Measurements from ENCODE around the gene CCDC187. TPM values are rescaled to one million over a fixed set of nuclear protein-coding genes. Genes with fewer than 3 reads are reported as not detected.

The CCDC187 gene
- total RNA-seq, 1 experiment from 2014 or later, result not detected

DNA sequence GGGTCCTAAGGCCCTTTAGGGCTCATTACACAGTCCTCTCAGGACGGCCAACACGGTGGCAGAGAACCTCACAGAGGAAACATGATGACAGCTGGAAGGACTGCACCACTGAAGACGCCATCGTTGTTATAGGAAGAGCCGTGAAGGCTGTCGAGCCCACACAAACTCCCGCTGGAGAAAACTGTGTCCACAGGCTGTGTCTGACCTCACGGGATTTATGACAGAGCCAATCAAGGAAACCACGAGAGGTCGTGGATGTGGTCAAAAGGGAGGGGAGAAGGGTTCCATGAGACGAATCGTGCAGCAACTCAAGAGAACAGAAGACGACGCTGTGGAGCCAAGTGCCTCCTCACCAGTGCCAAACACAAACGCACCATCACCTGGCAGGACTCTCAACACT is 70.5 kb downstream of the CCDC187 start:
- peak overlapping the region; percentile 9; the same call in 1 of the 2 replicates for H3K27ac ChIP-seq
- no peaks in the 10 kb centered on the region for H3K27me3 ChIP-seq
- H3K9me3 ChIP-seq (replicated peaks), result no peaks in the 10 kb centered on the region
- peaks cover 22% of the 10 kb centered on the region for H3K36me3 ChIP-seq
- no peak overlapping the region for H3K4me3 ChIP-seq
- H3K4me1 ChIP-seq, result peaks cover 21% of the 10 kb centered on the region
- peak in 1 of 2 experiments; percentile 52 for DNase-seq

- Histone ChIP-seq H3K4me3 (no peak overlapping the region), H3K36me3 (peaks cover 24% of the 10 kb centered on the region)
Observed at GRCh38 chr9:136232969-136233368, 70.9 kb downstream of the CCDC187 start.

DNA sequence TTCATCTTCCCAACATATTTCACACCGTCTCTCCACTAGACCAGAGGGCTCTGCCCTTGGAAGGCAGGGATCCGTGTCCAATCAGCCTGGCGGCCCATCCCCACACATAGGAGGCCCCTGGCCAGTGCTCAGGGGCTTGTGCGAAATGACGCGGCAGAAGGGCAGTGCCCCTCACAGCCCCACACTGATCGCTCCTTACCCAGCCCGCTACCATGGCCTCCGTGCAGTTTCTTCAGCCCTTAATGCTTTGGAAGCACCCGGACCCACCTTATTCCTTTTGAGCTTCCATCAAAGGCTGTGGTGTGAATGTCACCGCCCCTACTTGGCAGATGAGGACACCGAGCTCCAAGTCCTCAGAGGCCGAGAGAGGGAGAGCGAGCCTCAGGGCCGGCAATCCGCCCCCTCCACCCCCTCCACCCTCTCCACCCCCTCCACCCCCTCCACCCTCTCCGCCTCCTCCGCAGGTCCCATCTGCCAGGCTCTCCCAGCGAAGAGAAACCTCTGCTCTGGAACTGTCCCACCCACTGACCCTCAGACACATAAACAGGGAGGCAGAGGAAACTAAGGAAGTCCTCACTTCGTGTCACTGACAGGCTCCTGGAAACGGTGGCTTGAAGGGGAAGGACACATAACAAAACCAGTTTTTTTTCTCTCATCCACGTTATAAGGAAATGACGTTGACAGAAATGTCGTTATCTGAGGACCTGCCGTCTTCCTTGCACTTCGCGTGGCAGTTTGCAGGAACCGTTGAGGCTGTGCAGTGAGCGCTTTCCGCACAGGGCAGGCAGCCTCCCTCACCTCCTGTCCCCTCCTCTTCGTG is 72.2 kb downstream of the CCDC187 start:
- Histone ChIP-seq H3K4me3 (no peak overlapping the region), H3K27ac (no peak overlapping the region), H3K4me1 (peaks cover 14% of the 10 kb centered on the region), H3K36me3 (peaks cover 24% of the 10 kb centered on the region), H3K9me3 (replicated peaks) (no peaks in the 10 kb centered on the region), H3K27me3 (no peaks in the 10 kb centered on the region)
- no peak for DNase-seq

More at GRCh38 chr9:136232969-136233368, 70.9 kb downstream of the CCDC187 start:
- peak; percentile 56 to 71 for DNase-seq
- Histone ChIP-seq H3K27me3 (no peaks in the 10 kb centered on the region), H3K27ac (peak overlapping the region; percentile 9; the same call in 1 of the 2 replicates), H3K9me3 (replicated peaks) (no peaks in the 10 kb centered on the region), H3K4me1 (peaks cover 17% of the 10 kb centered on the region)

GRCh38 chr9:136230773-136231172 is 73.1 kb downstream of the CCDC187 start:
- DNase-seq, result no peak
- H3K4me1 ChIP-seq, result peaks cover 14% of the 10 kb centered on the region
- H3K27me3 ChIP-seq, result no peaks in the 10 kb centered on the region
- no peak overlapping the region for H3K27ac ChIP-seq
- H3K9me3 ChIP-seq (replicated peaks), result no peaks in the 10 kb centered on the region
- H3K36me3 ChIP-seq, result peaks cover 26% of the 10 kb centered on the region
- H3K4me3 ChIP-seq, result no peak overlapping the region

DNA sequence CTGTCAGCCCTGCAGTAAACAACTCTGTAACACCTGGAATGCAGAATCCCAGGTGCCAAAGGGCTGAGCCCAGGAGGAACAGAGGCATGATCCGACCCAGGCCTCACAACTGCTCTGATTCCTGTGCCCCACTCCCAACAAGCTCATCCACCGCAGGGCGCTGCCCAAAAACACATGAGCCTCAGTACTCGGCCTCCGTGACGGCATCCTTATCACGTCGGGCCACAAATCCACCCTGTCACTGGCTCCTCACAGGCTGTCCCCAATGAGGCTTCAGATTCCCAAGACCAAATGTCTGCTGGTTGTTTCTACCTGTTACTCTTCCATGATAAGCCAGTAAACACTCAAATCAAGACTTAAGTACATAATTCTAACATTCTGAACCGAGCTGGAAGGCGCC is 73.5 kb downstream of the CCDC187 start:
- Histone ChIP-seq H3K36me3 (peaks cover 22% of the 10 kb centered on the region), H3K27me3 (no peaks in the 10 kb centered on the region), H3K4me1 (peaks cover 14% of the 10 kb centered on the region), H3K4me3 (no peak overlapping the region), H3K9me3 (replicated peaks) (no peaks in the 10 kb centered on the region), H3K27ac (no peak overlapping the region)
- no peak for DNase-seq

GRCh38 chr9:136229096-136230065 is 74.5 kb downstream of the CCDC187 start:
- no peaks in the 10 kb centered on the region for H3K27me3 ChIP-seq
- H3K9me3 ChIP-seq (replicated peaks), result no peaks in the 10 kb centered on the region
- no peak for DNase-seq
- H3K27ac ChIP-seq, result no peak overlapping the region
- H3K36me3 ChIP-seq, result peaks cover 18% of the 10 kb centered on the region
- H3K4me1 ChIP-seq, result peaks cover 14% of the 10 kb centered on the region
- no peak overlapping the region for H3K4me3 ChIP-seq

DNA sequence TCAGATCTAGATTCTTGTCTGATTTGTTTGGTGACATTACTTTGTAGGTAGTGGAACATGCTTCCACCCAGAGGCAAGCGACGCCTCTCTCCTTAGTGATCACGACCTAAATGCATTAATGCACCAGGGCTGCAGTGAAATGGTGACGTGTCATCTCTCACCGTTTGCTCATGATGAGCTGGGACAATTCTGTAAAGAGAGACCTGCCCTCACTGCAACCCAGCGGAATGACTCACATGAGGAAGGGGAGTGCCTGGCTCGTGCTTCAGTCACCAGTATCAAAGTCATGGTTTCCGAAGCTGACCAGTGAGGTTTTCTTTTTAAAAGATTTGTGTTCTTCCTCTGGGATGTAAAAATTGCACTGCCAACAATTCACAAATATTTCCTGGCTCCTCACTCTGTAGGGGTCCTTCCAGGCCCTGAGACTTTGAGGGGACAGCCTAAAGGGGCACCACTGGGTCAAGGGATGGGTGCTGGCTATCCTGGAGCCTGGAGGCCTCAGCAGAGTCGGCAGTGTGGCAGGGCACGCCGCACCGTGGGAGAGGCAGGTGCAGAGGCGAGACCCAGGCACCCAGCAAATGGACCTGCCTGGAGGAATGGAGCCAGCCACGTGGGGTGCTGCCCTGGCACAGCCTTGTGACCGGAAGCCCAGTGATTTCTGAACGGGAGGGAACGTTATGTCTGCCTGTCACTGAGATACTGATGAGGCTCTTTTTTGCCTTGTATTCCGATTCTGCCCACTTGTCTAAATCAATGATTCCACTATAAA is 75.6 kb downstream of the CCDC187 start:
- H3K27me3 ChIP-seq, result no peaks in the 10 kb centered on the region
- H3K4me3 ChIP-seq, result no peak overlapping the region
- peaks cover 5% of the 10 kb centered on the region for H3K4me1 ChIP-seq
- peaks cover 22% of the 10 kb centered on the region for H3K36me3 ChIP-seq
- no peak for DNase-seq
- H3K27ac ChIP-seq, result no peak overlapping the region
- H3K9me3 ChIP-seq (replicated peaks), result no peaks in the 10 kb centered on the region

GRCh38 chr9:136226680-136227407 is 77.0 kb downstream of the CCDC187 start:
- no peak overlapping the region for H3K27ac ChIP-seq
- H3K9me3 ChIP-seq (replicated peaks), result no peaks in the 10 kb centered on the region
- H3K4me1 ChIP-seq, result no peaks in the 10 kb centered on the region; the same call in 1 of the 2 replicates
- DNase-seq, result no peak
- H3K4me3 ChIP-seq, result no peak overlapping the region
- peaks cover 26% of the 10 kb centered on the region for H3K36me3 ChIP-seq
- H3K27me3 ChIP-seq, result no peaks in the 10 kb centered on the region

DNA sequence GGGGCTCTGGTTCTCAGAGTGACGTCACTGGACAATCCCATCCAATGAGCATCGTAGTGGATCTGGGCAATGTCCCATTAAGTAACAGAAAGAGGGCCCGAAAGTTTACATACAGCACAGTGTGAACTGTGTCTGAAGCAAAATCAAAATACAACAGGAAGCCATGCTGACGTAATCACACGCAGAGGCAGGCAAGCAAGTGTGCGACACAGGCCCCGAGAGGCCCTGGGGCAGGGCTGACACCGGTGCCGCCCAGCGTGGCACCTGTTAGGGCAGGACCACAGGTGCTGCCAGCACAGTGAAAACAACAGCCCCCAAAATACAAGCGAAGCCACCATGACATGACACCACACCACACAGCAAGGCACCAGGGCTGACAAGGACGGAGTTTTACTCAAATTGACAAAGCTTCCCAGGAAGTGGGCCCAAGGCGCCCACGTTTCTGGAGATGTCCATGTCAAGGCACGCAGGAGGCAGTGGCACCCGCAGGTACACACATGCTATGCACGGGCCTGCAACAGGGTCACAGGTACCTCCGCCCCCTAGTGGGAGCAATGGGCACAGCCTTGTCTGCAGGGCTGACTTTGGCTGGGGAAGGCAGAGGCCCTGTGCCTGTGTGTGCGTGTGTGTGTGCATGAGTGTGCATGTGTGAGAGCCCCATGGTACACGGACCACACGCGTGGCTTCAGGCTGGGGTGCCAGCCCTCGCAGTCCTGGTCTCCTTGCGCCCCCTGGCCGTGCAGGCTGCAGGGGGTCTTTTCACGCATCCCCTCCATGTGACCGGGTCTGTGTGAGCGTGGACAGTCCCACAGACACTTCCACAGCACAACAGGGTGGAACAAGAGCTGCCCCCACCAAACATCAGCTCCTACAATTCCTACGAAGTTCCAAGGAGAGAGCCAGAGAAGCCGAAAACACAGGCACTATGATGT is 77.9 kb downstream of the CCDC187 start:
- no peaks in the 10 kb centered on the region for H3K27me3 ChIP-seq
- H3K9me3 ChIP-seq (replicated peaks), result no peaks in the 10 kb centered on the region
- no peak overlapping the region for H3K27ac ChIP-seq
- H3K4me3 ChIP-seq, result no peak overlapping the region
- peaks cover 22% of the 10 kb centered on the region for H3K36me3 ChIP-seq
- peak; percentile 62 to 66 for DNase-seq
- H3K4me1 ChIP-seq, result no peaks in the 10 kb centered on the region; the same call in 1 of the 2 replicates

DNA sequence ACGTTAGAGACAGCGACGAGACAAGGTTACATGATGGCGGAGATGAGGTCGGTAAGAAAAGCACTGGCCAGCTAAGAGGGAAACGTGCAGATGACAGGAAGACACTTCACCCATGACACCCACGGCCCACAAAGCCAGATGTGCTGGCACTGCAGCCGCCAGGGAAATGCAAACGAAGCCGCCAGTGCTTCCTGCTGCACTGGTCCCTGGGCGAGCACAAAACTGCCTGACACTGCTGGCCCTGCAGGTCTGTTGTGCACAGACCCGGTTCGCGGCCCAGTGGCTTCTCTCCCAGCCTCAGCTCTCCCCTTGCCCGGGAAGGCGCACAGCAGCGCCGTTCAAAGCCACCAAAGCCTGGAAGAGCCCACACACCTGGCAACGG is 78.5 kb downstream of the CCDC187 start:
- H3K9me3 ChIP-seq (replicated peaks), result no peaks in the 10 kb centered on the region
- H3K36me3 ChIP-seq, result peaks cover 21% of the 10 kb centered on the region
- peaks cover 4% of the 10 kb centered on the region; the same call in 1 of the 2 replicates for H3K4me1 ChIP-seq
- H3K27ac ChIP-seq, result no peak overlapping the region
- H3K27me3 ChIP-seq, result no peaks in the 10 kb centered on the region
- no peak overlapping the region for H3K4me3 ChIP-seq
- no peak for DNase-seq

GRCh38 chr9:136223871-136224640 is 79.8 kb downstream of the CCDC187 start:
- no peak overlapping the region for H3K4me3 ChIP-seq
- no peaks in the 10 kb centered on the region for H3K9me3 ChIP-seq (replicated peaks)
- H3K36me3 ChIP-seq, result peaks cover 21% of the 10 kb centered on the region

DNA sequence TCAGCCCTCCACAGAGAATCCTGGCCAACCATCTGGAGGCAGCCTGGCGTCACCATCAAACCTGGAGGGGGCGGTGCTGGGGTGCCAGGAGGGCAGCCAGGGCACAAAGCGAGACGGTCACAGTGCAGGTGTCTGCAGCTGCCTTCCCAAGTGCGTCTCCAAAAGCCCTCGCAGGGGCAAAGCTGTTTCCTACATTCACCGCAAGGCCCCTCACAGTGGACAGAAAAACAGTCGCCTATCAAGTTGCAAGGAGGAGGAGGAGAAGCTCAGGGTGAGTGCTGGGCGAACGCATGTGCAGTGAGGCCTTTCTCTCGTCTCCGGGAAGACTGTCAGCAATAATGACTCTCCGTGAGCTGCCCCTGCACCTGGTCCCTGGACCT is 81.0 kb downstream of the CCDC187 start:
- peaks cover 27% of the 10 kb centered on the region for H3K4me1 ChIP-seq
- H3K27ac ChIP-seq, result no peak overlapping the region
- H3K36me3 ChIP-seq, result peaks cover 26% of the 10 kb centered on the region
- DNase-seq, result no peak
- no peak overlapping the region for H3K4me3 ChIP-seq
- H3K27me3 ChIP-seq, result no peaks in the 10 kb centered on the region
- H3K9me3 ChIP-seq (replicated peaks), result no peaks in the 10 kb centered on the region

More at GRCh38 chr9:136223871-136224640, 79.8 kb downstream of the CCDC187 start:
- H3K4me1 ChIP-seq, result peaks cover 17% of the 10 kb centered on the region
- no peak for DNase-seq
- no peak overlapping the region for H3K27ac ChIP-seq
- no peaks in the 10 kb centered on the region for H3K27me3 ChIP-seq
